Panc1 (cell line): ENCODE results near the gene PKNOX2. TPM values are rescaled to one million over a fixed set of nuclear protein-coding genes. Genes with fewer than 3 reads are reported as not detected.

ENCODE experiments used
- ATAC-seq: fragments of 200-7000 bp; cut with Tn5 transposase; 2 replicates; pipeline ENCODE4 v1.9.1; 2020; ENCODE audit warnings: mild to moderate bottlenecking, moderate library complexity
- BruUV-seq: library from RNA; stranded (reverse); fragments of 400-500 nt; replicated peaks from 2 replicates; lab custom pipeline; 2021; lab: Mats Ljungman, UMichigan
- CTCF ChIA-PET: fragments of 300-600 bp; sonication (Branson Sonifier 250); formaldehyde crosslinking; loops from one replicate; lab custom pipeline; 2022; ENCODE audit warnings: antibody characterized with exemption; lab: Charles Lee
- POLR2A ChIA-PET: fragments of 300-600 bp; sonication (Branson Sonifier 250); formaldehyde crosslinking; loops from one replicate; lab custom pipeline; 2022; ENCODE audit warnings: antibody characterized with exemption; lab: Charles Lee
- DNase-seq: peaks from one replicate; pipeline ENCODE4 v3.0.0-alpha.2; 2010; ENCODE audit warnings: low read depth, low spot score
- H3K27ac ChIP-seq: 2 replicates; pipeline ENCODE4 v1.5.1; 2011; ENCODE audit warnings: mild to moderate bottlenecking, low read length, inconsistent platforms
- H3K27me3 ChIP-seq: fragments of 200-500 bp; sonication (Bioruptor generic); 2 replicates; pipeline ENCODE4 v1.6.0; 2014; ENCODE audit warnings: low read length, inconsistent platforms; ENCODE audit not compliant: control insufficient read depth, insufficient read depth
- H3K36me3 ChIP-seq: fragments of 200-500 bp; sonication (Bioruptor generic); 2 replicates; pipeline ENCODE4 v1.5.1; 2014; ENCODE audit warnings: inconsistent platforms, mild to moderate bottlenecking, low read length, moderate library complexity; ENCODE audit not compliant: control insufficient read depth, insufficient read depth
- H3K4me1 ChIP-seq: 2 replicates; pipeline ENCODE4 v1.5.1; 2011; ENCODE audit warnings: inconsistent platforms, mild to moderate bottlenecking, low read length, moderate library complexity; ENCODE audit not compliant: control insufficient read depth, insufficient read depth
- H3K4me3 ChIP-seq, 2 experiments: 2 replicates each; pipeline ENCODE4 v1.5.1; 2011 to 2012; ENCODE audit warnings: low read depth in 2 of 2, low read length in 2 of 2, mild to moderate bottlenecking in 2 of 2, inconsistent platforms in 1 of 2, moderate library complexity in 1 of 2
- H3K9me3 ChIP-seq: fragments of 200-500 bp; sonication (Bioruptor generic); 2 replicates; pipeline ENCODE4 v1.5.1; 2014; ENCODE audit warnings: low read depth, mild to moderate bottlenecking, inconsistent platforms, low read length, moderate library complexity; ENCODE audit not compliant: control insufficient read depth, insufficient read depth
- POLR2AphosphoS5 ChIP-seq: IDR thresholded peaks from 2 replicates; pipeline ENCODE4 v1.6.1; 2012; ENCODE audit warnings: mild to moderate bottlenecking, low read depth, low read length, moderate library complexity
- SIN3A ChIP-seq: IDR thresholded peaks from 2 replicates; pipeline ENCODE4 v1.6.1; 2012; ENCODE audit warnings: low read depth, mild to moderate bottlenecking, low read length, moderate library complexity, borderline replicate concordance; ENCODE audit not compliant: insufficient read depth
- TCF7L2 ChIP-seq: IDR thresholded peaks from 2 replicates; pipeline ENCODE4 v1.6.1; 2011; ENCODE audit warnings: mild to moderate bottlenecking, low read depth, low read length, inconsistent platforms
- in situ Hi-C: cut with HindIII; loops from 2 replicates; pipeline ENCODE4 v1.10.0; 2016; ENCODE audit warnings: low sequenced_read_pairs, low pct_unique_long_range_greater_than_20kb
- intact Hi-C: fragments of 100-400 bp; cut with micrococcal nuclease; formaldehyde crosslinking; loops from one replicate; pipeline ENCODE4 v1.10.0; 2022; ENCODE audit not compliant: unreplicated experiment
- total RNA-seq: library from RNA; stranded (reverse); gene quantifications from one replicate; pipeline ENCODE4 v1.2.1, GENCODE V29; 2021; ENCODE audit not compliant: unreplicated experiment
- TF ChIP-seq, protein P1 (sequence below), 2 experiments: IDR thresholded peaks; 2 replicates each; pipeline ENCODE4 v1.6.1; 2011 to 2012; ENCODE audit warnings: low read depth in 2 of 2, control low read depth in 1 of 2, low read length in 1 of 2, mild to moderate bottlenecking in 1 of 2, moderate library complexity in 1 of 2; ENCODE audit not compliant: insufficient read depth in 1 of 2
- TF ChIP-seq, protein P2 (sequence below): fragments of 450-650 bp; IDR thresholded peaks from 2 replicates; pipeline ENCODE4 v1.5.1; 2017; ENCODE audit warnings: mild to moderate bottlenecking

PKNOX2 gene
- total RNA-seq, 1 experiment from 2014 or later = not detected

DNA sequence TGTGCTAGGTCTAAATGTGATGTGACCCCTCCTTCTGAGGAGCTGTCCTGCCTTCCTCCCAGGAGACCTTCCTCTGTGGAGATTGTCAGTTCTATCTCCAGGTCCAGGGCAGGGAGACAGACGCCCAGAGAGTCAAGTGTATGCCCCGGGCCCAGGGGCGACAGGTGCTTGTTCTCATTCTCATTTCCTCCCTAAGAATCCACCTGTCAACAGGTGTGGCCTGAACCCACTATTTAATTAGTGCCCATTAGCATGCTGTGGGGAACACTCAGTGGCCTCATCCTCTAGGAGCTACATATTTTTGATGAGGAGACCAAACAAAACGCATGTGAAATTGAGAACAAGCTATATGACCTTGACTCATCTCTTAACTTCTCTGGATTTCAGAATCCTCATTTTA lies 9.5 kb downstream of the PKNOX2 start:
- DNase-seq = no peak
- ChIA-PET CTCF (no interaction called here), POLR2A (no interaction called here)
- no TSS peak for BruUV-seq
- H3K9me3 ChIP-seq = no peaks in the 10 kb centered on the region
- H3K27me3 ChIP-seq = peaks cover 13% of the 10 kb centered on the region
- no peak overlapping the region for H3K27ac ChIP-seq
- in situ Hi-C loops = no loop called here
- no peak for TF ChIP-seq TCF7L2
- TF ChIP-seq, protein P1, sequence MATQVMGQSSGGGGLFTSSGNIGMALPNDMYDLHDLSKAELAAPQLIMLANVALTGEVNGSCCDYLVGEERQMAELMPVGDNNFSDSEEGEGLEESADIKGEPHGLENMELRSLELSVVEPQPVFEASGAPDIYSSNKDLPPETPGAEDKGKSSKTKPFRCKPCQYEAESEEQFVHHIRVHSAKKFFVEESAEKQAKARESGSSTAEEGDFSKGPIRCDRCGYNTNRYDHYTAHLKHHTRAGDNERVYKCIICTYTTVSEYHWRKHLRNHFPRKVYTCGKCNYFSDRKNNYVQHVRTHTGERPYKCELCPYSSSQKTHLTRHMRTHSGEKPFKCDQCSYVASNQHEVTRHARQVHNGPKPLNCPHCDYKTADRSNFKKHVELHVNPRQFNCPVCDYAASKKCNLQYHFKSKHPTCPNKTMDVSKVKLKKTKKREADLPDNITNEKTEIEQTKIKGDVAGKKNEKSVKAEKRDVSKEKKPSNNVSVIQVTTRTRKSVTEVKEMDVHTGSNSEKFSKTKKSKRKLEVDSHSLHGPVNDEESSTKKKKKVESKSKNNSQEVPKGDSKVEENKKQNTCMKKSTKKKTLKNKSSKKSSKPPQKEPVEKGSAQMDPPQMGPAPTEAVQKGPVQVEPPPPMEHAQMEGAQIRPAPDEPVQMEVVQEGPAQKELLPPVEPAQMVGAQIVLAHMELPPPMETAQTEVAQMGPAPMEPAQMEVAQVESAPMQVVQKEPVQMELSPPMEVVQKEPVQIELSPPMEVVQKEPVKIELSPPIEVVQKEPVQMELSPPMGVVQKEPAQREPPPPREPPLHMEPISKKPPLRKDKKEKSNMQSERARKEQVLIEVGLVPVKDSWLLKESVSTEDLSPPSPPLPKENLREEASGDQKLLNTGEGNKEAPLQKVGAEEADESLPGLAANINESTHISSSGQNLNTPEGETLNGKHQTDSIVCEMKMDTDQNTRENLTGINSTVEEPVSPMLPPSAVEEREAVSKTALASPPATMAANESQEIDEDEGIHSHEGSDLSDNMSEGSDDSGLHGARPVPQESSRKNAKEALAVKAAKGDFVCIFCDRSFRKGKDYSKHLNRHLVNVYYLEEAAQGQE (IDR thresholded peaks at IDR 0.05; ENCODE audit: insufficient read depth in 1 of 2, low read depth in 2 of 2, low read length in 1 of 2) = no peak
- no peak for TF ChIP-seq SIN3A
- no peak for TF ChIP-seq POLR2AphosphoS5
- TF ChIP-seq, protein P2, sequence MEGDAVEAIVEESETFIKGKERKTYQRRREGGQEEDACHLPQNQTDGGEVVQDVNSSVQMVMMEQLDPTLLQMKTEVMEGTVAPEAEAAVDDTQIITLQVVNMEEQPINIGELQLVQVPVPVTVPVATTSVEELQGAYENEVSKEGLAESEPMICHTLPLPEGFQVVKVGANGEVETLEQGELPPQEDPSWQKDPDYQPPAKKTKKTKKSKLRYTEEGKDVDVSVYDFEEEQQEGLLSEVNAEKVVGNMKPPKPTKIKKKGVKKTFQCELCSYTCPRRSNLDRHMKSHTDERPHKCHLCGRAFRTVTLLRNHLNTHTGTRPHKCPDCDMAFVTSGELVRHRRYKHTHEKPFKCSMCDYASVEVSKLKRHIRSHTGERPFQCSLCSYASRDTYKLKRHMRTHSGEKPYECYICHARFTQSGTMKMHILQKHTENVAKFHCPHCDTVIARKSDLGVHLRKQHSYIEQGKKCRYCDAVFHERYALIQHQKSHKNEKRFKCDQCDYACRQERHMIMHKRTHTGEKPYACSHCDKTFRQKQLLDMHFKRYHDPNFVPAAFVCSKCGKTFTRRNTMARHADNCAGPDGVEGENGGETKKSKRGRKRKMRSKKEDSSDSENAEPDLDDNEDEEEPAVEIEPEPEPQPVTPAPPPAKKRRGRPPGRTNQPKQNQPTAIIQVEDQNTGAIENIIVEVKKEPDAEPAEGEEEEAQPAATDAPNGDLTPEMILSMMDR = no peak
- no peak overlapping the region for H3K4me3 ChIP-seq
- no peak for ATAC-seq
- H3K36me3 ChIP-seq = no peaks in the 10 kb centered on the region
- intact Hi-C loops = no loop called here
- H3K4me1 ChIP-seq = no peaks in the 10 kb centered on the region

DNA sequence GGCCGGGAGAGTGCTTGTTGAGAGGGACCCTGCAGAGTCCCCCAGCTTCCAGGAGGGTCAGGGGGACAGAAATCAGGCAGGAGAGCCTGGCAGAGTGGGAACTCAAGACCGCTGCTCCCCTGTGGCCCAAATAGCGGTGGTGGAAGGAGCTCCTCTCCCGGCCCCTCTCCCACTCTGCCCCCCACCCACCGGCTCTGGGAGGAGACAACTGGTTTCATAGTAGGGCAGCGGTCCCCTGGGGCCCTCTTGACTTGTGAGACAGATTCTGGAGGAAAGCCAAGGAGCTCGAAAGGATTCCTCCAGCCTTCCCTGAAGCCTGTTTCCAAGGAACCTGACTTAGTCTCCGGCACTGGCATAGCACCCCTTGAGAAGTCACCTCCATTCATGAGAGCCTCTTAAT lies 10.1 kb downstream of the PKNOX2 start:
- intact Hi-C loops (no loop called here), in situ Hi-C loops (no loop called here)
- TF ChIP-seq POLR2AphosphoS5 (no peak), TCF7L2 (no peak), SIN3A (no peak)
- TF ChIP-seq, protein P2 = no peak
- TF ChIP-seq, protein P1 (IDR thresholded peaks at IDR 0.05; ENCODE audit: insufficient read depth in 1 of 2, low read depth in 2 of 2, low read length in 1 of 2) = no peak
- Histone ChIP-seq H3K27ac (no peak overlapping the region), H3K27me3 (peaks cover 15% of the 10 kb centered on the region), H3K4me1 (no peaks in the 10 kb centered on the region), H3K36me3 (no peaks in the 10 kb centered on the region), H3K4me3 (no peak overlapping the region), H3K9me3 (no peaks in the 10 kb centered on the region)
- ATAC-seq = no peak
- DNase-seq = no peak
- ChIA-PET POLR2A (no interaction called here), CTCF (no interaction called here)
- BruUV-seq = no TSS peak
